C4-2B (cell line): ENCODE measurements around the gene RNF13.

Experiments used
- ZFX ChIP-seq: fragments of 450-650 bp; IDR thresholded peaks from 2 replicates; pipeline ENCODE4 v1.6.1; 2017
- TF ChIP-seq, protein P1 (sequence below): fragments of 450-650 bp; conservative IDR thresholded peaks from 2 replicates; pipeline ENCODE4 v1.5.1; 2017; ENCODE audit warnings: mild to moderate bottlenecking

- TF ChIP-seq, protein P1, sequence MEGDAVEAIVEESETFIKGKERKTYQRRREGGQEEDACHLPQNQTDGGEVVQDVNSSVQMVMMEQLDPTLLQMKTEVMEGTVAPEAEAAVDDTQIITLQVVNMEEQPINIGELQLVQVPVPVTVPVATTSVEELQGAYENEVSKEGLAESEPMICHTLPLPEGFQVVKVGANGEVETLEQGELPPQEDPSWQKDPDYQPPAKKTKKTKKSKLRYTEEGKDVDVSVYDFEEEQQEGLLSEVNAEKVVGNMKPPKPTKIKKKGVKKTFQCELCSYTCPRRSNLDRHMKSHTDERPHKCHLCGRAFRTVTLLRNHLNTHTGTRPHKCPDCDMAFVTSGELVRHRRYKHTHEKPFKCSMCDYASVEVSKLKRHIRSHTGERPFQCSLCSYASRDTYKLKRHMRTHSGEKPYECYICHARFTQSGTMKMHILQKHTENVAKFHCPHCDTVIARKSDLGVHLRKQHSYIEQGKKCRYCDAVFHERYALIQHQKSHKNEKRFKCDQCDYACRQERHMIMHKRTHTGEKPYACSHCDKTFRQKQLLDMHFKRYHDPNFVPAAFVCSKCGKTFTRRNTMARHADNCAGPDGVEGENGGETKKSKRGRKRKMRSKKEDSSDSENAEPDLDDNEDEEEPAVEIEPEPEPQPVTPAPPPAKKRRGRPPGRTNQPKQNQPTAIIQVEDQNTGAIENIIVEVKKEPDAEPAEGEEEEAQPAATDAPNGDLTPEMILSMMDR: no peak
- TF ChIP-seq ZFX: no peak
These were observed 38.0 kb downstream of the RNF13 start for GRCh38 chr3:149850787-149851584.
